Mucosa of rectum (tissue), 2 donors: ENCODE data around the gene APOC4.
"Not testable (repeated sequence)": the region's sequence is repeated elsewhere in the genome, so short reads cannot be mapped to it uniquely, and the experiment has no call there.

Source experiments
- H3K27ac ChIP-seq, 2 donors: one replicate each; pipeline ENCODE4 v1.7.0; 2013; ENCODE audit warnings: inconsistent platforms in 2 of 2, low read depth in 2 of 2, low read length in 2 of 2
- H3K27me3 ChIP-seq, 2 donors: one replicate each; pipeline ENCODE4 v1.7.0; 2013; ENCODE audit warnings: low read length in 2 of 2; ENCODE audit not compliant: control insufficient read depth in 2 of 2, insufficient read depth in 2 of 2
- H3K36me3 ChIP-seq, 2 donors: one replicate each; pipeline ENCODE4 v1.7.0; 2013; ENCODE audit warnings: low read length in 2 of 2; ENCODE audit not compliant: control insufficient read depth in 2 of 2, insufficient read depth in 2 of 2
- H3K4me1 ChIP-seq, 2 donors: one replicate each; pipeline ENCODE4 v1.7.0; 2013; ENCODE audit warnings: low read length in 2 of 2, mild to moderate bottlenecking in 1 of 2; ENCODE audit not compliant: control insufficient read depth in 2 of 2, insufficient read depth in 2 of 2
- H3K4me3 ChIP-seq, 2 donors: one replicate each; pipeline ENCODE4 v1.7.0; 2013; ENCODE audit warnings: low read length in 2 of 2
- H3K9ac ChIP-seq, 2 donors: one replicate each; pipeline ENCODE4 v1.7.0; 2013; ENCODE audit warnings: low read length in 2 of 2, low read depth in 1 of 2, mild to moderate bottlenecking in 1 of 2
- H3K9me3 ChIP-seq, 2 donors: one replicate each; pipeline ENCODE4 v1.7.0; 2013; ENCODE audit warnings: low read length in 2 of 2; ENCODE audit not compliant: control insufficient read depth in 2 of 2
- donor health status: healthy.
- donor health status: Normal muscosa, but diverticular disease.

The APOC4 gene

DNA sequence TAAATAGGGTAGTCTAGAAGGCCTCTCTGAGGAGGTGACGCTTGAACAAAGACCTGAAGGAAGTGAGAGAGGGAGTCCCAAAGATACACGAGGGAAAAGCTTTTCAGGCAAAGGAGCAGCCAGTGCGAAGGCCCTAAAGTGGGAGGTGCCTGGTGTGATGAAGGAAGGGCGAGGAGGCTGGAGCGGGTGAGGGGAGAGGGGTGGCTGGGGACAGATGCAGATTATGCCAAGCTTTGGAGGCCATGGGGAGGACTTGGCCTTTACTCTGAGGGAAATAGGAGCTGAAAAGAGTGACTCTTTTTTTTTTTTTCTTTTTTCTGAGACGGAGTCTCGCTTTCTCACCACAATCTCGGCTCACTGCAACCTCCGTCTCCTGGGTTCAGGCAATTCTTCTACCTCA lies 16.1 kb downstream of the APOC4 start:
- Histone ChIP-seq H3K27me3 (no peaks in the 10 kb centered on the region), H3K27ac (no peak overlapping the region), H3K4me1 (peaks cover 22 to 29% of the 10 kb centered on the region in 2 donors), H3K9me3 (no peaks in the 10 kb centered on the region), H3K36me3 (peaks cover 7 to 10% of the 10 kb centered on the region in 2 donors), H3K9ac (no peak overlapping the region), H3K4me3 (no peak overlapping the region)

DNA sequence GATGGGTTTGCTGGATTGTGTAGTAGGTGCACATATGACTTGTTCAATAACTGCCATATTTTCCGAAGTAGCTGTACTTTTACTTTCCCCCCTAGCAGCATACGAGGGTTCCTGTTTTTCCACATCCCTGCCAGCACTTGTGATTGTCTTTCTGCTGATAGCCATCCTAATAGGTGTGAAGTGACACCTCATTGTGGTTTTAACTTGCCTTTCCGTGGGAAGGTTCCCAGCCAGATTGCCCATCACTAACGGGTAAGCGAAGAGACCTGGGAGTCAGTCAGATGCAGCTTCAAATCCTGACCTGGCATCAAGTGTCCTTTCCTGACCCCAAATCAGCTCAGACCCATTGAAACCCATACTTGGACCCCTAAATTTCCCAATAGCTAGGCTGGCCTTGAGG lies 17.7 kb downstream of the APOC4 start:
- Histone ChIP-seq H3K27ac (no peak overlapping the region), H3K9me3 (no peaks in the 10 kb centered on the region), H3K4me1 (peaks cover 16 to 19% of the 10 kb centered on the region in 2 donors), H3K36me3 (peaks cover 10 to 13% of the 10 kb centered on the region in 2 donors), H3K4me3 (no peak overlapping the region), H3K9ac (no peak overlapping the region), H3K27me3 (no peaks in the 10 kb centered on the region)

- Histone ChIP-seq H3K4me1 (peaks cover 11 to 13% of the 10 kb centered on the region in 2 donors), H3K36me3 (peaks cover 10 to 17% of the 10 kb centered on the region in 2 donors), H3K27ac (peak overlapping the region in 1 of 2 donors; percentile 10), H3K9me3 (no peaks in the 10 kb centered on the region), H3K9ac (no peak overlapping the region), H3K4me3 (no peak overlapping the region), H3K27me3 (no peaks in the 10 kb centered on the region)
Measured at GRCh38 chr19:44960906-44961728, 19.1 kb downstream of the APOC4 start.

GRCh38 chr19:44961821-44962220 lies 19.8 kb downstream of the APOC4 start:
- no peaks in the 10 kb centered on the region for H3K9me3 ChIP-seq
- H3K4me3 ChIP-seq = no peak overlapping the region
- peaks cover 10 to 17% of the 10 kb centered on the region in 2 donors for H3K36me3 ChIP-seq
- no peaks in the 10 kb centered on the region for H3K27me3 ChIP-seq
- no peak overlapping the region for H3K27ac ChIP-seq
- peaks cover 4 to 6% of the 10 kb centered on the region in 2 donors for H3K4me1 ChIP-seq
- no peak overlapping the region for H3K9ac ChIP-seq

DNA sequence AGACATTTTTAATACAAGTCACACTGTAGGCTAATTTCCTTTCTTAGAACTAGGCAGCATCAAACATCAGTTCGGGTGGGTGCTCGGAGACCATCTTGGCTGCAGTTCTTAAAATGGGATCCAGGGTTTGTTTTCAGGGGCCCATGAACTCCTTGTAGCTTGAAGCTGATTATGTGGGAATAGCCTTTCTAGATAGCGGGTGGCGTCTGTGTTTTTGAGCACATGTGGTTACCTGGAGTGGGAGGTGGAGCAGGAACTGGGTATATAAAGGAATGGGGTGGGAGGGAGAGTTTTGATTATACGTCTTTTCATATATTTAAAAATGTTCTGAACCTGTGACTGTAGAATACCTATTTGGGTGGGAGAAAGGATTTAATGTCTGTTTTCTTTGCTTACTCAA lies 26.1 kb downstream of the APOC4 start:
- no peaks in the 10 kb centered on the region for H3K9me3 ChIP-seq
- H3K36me3 ChIP-seq = peaks cover 2 to 29% of the 10 kb centered on the region in 2 donors
- H3K27me3 ChIP-seq = no peaks in the 10 kb centered on the region
- H3K9ac ChIP-seq = no peak overlapping the region
- H3K4me3 ChIP-seq = no peak overlapping the region
- H3K4me1 ChIP-seq = no peaks in the 10 kb centered on the region
- H3K27ac ChIP-seq = no peak overlapping the region

DNA sequence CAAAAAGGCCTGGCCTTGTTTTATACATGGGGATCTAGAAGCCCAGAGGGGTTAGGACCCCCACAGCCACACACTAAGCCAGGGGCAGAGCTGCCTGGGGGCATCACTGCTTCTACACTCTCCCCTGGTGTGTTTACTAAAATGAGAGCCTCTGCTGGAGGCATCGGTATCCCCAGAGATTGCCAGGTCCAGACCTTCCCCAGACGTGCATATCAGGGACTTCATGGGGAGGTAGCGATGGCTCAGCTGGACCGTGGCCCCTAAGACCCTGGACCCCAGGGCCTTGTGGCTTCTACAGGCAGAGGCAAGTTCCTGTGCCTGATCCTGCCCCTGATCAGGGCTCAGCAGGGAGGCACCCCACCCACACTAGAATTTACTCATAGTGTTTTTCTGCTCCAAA lies 26.6 kb downstream of the APOC4 start:
- H3K4me1 ChIP-seq = no peaks in the 10 kb centered on the region
- no peaks in the 10 kb centered on the region for H3K9me3 ChIP-seq
- no peak overlapping the region for H3K27ac ChIP-seq
- peaks cover 2 to 34% of the 10 kb centered on the region in 2 donors for H3K36me3 ChIP-seq
- H3K4me3 ChIP-seq = no peak overlapping the region
- H3K9ac ChIP-seq = no peak overlapping the region
- H3K27me3 ChIP-seq = no peaks in the 10 kb centered on the region

DNA sequence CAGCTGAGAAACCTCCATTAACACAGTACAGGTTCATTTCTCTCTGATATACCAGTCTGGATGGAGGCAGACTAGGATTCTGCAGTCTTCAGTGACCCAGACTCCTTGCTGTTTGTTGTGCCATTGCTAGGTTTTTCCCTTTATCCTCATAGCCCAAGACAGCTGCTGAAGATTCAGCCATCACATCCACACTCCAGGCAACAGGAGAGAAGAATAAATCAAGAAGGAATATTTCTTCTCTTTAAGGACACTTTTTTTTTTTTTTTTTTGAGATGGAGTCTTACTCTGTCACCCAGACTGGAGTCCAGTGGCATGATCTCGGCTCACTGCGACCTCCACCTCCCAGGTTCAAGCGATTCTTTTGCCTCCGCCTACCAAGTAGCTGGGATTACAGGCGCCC lies 27.4 kb downstream of the APOC4 start:
- Histone ChIP-seq H3K27me3 (no peaks in the 10 kb centered on the region), H3K36me3 (peaks cover 5 to 36% of the 10 kb centered on the region in 2 donors), H3K9me3 (no peaks in the 10 kb centered on the region), H3K4me3 (no peak overlapping the region), H3K9ac (no peak overlapping the region), H3K4me1 (no peaks in the 10 kb centered on the region), H3K27ac (no peak overlapping the region)

- H3K9me3 ChIP-seq, H3K4me1 ChIP-seq, H3K4me3 ChIP-seq, H3K27ac ChIP-seq, H3K27me3 ChIP-seq, H3K9ac ChIP-seq: not testable (repeated sequence)
- H3K36me3 ChIP-seq = peaks cover 25 to 48% of the 10 kb centered on the region in 2 donors
Measured at GRCh38 chr19:44971451-44971850, 29.4 kb downstream of the APOC4 start.

DNA sequence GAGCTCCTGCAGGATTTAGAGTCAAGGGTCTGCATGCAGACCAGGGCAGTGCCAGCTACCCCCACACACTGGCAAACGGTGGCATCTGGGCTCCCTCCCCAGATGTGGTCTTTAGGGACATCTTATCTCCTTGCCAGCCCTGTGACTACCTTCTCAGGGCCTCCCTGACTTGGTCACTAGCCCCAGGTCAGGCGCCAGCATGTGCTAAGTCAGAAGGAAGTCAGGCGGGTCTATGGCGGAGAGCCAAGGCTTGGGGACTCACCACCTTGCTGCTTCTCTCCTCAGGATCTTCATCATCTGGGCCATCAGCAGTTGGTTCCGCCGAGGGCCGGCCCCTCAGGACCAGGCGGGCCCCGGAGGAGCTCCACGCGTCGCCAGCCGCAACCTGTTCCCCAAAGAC lies 30.8 kb downstream of the APOC4 start:
- Histone ChIP-seq H3K9ac (no peak overlapping the region), H3K4me1 (no peaks in the 10 kb centered on the region), H3K27ac (no peak overlapping the region), H3K9me3 (no peaks in the 10 kb centered on the region), H3K36me3 (peaks cover 38 to 62% of the 10 kb centered on the region in 2 donors), H3K27me3 (no peaks in the 10 kb centered on the region), H3K4me3 (no peak overlapping the region)

DNA sequence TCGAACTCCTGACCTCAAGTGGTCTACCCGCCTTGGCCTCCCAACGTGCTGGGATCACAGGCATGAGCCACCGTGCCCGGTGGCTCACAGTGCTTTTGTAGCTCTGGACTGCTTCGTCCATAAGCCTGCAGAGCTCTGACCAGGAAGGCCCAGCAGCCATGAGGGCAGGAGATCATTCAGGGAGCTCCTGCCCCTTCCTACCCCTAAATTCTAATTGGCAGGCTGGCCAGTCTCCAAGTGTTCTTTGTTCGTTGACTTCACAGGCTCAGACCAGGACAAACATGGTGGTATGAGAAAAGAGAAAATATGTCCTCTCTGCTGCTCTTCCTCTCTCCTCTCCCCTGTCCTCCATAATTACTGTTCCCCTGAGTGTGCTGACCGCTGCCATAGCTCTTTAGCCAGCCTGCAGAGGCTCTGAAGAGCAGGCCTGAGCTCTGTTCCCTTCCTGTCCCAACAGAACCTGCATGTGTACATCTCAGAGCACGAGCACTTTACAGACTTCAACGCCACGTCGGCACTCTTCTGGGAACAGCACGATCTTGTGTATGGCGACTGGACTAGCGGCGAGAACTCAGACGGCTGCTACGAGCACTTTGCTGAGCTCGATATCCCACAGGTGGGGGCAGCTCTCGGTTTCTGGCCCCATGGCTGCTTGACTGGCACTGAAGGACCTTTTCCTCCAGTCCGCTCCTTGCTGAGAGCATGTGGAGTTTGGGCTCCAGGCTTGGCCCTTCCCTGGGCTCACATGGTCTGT lies 32.1 kb downstream of the APOC4 start:
- Histone ChIP-seq H3K27ac (no peak overlapping the region), H3K4me3 (no peak overlapping the region), H3K9ac (no peak overlapping the region), H3K27me3 (no peaks in the 10 kb centered on the region), H3K9me3 (no peaks in the 10 kb centered on the region), H3K4me1 (no peaks in the 10 kb centered on the region), H3K36me3 (peaks cover 47 to 60% of the 10 kb centered on the region in 2 donors)
